Endometrial microvascular endothelial cells (primary cell): ENCODE measurements around the gene SMIM41. TPM values are rescaled to one million over a fixed set of nuclear protein-coding genes. Genes with fewer than 3 reads are reported as not detected.

ENCODE experiments used
- in situ Hi-C: cut with HindIII; loops from 2 replicates; pipeline ENCODE4 v1.10.0; 2017; ENCODE audit warnings: low sequenced_read_pairs, low pct_unique_long_range_greater_than_20kb; ENCODE audit errors: inconsistent ontology term
- total RNA-seq: library from RNA; depleted of rRNA; stranded (reverse); fragments of >200 nt; gene quantifications from one replicate; pipeline ENCODE4 v1.2.3, GENCODE V29; 2015; ENCODE audit errors: inconsistent ontology term

SMIM41 gene
- total RNA-seq, 1 donor from 2014 or later, result not detected

DNA sequence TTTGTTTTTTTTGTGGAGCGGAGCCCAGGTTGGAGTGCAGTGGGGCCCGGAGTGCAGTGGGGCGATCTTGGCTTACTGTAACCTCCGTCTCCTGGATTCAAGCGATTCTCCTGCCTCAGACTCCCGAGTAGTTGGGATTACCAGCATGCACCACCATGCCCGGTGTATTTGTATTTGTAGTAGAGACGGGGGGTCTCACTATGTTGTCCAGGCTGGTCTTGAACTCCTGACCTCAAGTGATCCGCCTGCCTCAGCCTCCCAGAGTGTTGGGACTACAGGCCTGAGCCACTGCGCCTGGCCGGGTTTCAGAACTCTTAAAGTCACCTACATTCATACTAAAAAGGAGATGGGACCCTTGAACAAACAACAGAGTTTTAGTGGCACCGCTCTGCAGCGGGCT lies 59.6 kb downstream of the SMIM41 start:
- in situ Hi-C loops, result no loop called here

DNA sequence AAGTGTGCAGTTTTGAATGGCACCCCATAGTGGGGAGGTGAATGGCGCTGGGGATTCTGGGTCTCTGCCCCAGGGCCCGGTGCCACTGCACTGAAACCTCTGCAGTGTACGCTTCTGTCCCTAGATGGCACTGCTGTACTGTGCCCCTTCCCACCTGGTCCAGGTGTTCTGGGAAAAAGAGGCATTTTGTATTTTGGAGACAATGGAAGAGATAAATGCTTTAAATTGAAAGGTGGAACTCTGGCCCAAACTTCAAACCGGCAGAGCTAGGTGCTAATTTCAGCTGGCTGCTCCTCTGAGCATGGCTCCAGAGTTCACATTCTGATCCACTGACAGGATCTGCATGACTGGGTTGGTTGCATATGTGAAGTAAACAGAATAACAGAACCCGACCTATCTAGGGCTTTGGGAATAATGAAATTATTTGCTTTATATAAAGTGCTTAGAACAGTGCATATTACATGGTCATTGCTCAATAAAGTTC lies 60.1 kb downstream of the SMIM41 start:
- in situ Hi-C loops, result no loop called here

- in situ Hi-C loops, result no loop called here
Observed at GRCh38 chr12:52141306-52141705, 61.8 kb downstream of the SMIM41 start.

GRCh38 chr12:52141875-52142274 lies 62.4 kb downstream of the SMIM41 start:
- in situ Hi-C loops, result no loop called here

GRCh38 chr12:52142431-52142830 lies 62.9 kb downstream of the SMIM41 start:
- in situ Hi-C loops, result no loop called here

- in situ Hi-C loops, result no loop called here
Observed at GRCh38 chr12:52144512-52145227, 65.2 kb downstream of the SMIM41 start.

- in situ Hi-C loops, result no loop called here
Observed at GRCh38 chr12:52145228-52146088, 66.0 kb downstream of the SMIM41 start.

DNA sequence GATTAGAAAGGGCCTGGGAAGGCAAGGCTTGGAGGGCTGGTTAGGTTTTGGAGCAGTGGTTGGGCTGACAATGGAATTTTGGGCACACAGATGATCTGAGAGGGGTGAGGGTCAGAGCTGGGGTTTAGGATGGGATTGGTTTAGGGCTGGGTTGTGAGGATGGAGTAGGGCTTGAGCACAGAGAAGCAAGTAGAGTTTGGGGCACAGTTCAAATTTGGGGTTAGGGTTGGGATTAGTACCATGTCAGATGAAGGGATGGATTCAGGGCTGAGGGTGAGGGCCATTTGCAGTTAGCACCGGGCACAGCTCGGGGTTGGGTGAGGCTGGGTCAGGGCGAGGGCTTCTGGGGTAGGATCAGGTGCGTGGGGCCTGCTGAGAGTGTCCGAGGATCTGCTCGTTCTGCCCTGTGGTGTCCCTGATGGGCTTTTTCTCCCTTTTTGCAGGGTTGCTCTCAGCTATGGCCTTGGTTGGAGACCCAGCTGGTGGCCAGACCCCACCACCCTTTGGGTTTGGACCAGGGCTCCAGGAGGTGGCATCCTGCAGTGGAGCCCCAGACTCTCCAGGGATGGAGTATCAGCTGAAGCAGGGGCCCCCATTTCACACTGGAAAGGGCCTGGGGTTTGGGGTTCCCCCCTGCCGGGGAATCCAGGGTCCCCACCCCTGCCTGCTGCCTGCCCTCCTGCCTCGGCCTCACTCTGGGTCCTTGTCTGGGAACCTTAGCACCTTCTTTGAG lies 66.8 kb downstream of the SMIM41 start:
- in situ Hi-C loops, result no loop called here

GRCh38 chr12:52146822-52147366 lies 67.4 kb downstream of the SMIM41 start:
- in situ Hi-C loops, result no loop called here

DNA sequence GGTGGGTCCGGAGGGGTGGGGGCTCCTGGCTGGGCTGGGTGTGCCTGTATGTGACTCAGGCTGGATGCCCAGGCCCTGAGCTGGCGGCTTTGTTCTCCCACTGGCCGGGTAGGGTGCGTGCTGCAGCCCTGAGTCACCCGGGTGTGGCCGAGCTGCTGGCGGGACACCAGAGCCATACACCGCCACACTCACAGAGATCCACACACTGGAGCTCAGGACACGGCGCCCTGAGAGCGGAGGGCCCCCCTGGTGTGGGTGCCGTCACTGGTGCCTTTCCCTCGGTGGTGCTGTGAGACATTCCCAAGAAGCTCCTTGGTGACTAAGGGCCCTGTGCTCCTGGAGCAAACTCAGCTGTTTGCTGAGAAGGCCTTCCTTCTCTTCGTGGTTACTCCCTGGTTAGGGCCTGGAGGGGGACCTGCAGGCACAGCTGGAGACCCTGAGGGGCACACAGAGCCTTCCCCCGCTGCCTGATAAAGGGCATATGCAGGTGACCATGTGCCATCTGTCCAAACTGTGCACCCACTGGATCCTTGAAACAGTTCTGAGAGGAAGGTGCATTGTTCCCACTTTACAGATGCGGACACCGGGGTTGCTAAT lies 68.0 kb downstream of the SMIM41 start:
- in situ Hi-C loops, result no loop called here

GRCh38 chr12:52147964-52148463 lies 68.5 kb downstream of the SMIM41 start:
- in situ Hi-C loops, result no loop called here

DNA sequence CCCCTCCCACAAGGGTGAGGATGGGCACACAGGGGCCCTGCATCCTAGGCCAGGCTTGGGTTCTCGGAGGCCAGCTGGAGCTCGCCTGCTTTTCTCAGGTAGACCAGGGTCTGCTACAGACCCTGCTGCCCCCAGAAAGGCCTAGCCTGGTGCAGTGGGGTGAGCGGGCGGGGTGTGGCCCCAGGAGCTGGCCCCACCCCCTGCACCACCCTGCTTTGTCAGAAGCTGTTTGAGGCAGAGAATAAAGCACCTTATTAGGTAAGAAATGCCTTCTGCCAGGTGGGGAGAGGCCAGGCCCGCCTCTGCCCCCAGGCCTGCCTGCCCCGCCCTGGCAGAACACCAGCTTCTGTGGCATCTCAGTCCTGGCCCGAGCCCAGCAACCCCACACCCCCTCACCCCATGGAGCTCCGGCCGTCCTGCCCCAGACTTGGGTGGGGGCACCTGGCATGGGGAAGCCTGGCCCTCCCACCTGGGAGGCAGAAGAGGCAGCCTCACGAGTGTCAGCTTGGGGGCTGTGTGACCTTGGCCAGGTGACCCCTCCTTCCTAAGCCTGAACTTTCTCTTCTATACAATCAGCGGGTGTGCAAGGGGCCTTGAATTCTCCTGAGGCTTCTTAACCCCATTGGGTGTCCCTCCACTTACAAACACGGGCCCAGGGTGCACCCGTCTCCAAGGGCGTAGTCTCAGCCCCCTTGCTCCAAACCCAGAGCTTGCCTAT lies 69.1 kb downstream of the SMIM41 start:
- in situ Hi-C loops, result no loop called here

GRCh38 chr12:52149182-52149641 lies 69.7 kb downstream of the SMIM41 start:
- in situ Hi-C loops, result no loop called here

DNA sequence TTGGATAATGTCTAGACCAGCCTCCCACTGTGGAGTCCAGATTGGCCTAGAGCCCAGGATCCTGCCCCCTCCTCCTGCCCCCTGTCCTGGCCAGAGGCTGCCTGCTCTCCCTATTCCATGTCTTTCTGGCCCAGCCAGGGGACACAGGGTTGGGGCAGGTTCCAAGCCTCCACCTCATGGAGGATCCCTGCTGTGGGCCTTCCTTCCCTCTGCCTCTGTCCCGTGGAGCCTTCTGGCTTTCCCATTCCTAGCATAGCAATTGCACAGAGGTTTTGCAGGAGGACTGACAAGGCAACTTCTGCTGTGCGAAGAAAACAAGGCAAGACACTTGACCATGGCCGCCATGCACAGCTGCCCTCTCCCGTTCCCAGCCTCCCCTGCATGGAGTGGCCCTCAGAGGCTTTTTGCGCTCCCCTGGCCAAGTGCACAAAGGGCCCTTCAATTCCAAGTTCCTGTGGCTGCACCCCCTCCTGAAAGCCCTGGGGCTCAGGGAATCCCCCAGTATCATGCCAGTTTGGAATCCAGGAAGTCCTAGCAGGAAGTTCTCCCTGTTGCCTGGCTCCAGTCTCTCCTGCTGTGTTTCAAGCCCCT lies 70.2 kb downstream of the SMIM41 start:
- in situ Hi-C loops, result no loop called here

- in situ Hi-C loops, result no loop called here
Observed at GRCh38 chr12:52151153-52151836, 71.8 kb downstream of the SMIM41 start.

DNA sequence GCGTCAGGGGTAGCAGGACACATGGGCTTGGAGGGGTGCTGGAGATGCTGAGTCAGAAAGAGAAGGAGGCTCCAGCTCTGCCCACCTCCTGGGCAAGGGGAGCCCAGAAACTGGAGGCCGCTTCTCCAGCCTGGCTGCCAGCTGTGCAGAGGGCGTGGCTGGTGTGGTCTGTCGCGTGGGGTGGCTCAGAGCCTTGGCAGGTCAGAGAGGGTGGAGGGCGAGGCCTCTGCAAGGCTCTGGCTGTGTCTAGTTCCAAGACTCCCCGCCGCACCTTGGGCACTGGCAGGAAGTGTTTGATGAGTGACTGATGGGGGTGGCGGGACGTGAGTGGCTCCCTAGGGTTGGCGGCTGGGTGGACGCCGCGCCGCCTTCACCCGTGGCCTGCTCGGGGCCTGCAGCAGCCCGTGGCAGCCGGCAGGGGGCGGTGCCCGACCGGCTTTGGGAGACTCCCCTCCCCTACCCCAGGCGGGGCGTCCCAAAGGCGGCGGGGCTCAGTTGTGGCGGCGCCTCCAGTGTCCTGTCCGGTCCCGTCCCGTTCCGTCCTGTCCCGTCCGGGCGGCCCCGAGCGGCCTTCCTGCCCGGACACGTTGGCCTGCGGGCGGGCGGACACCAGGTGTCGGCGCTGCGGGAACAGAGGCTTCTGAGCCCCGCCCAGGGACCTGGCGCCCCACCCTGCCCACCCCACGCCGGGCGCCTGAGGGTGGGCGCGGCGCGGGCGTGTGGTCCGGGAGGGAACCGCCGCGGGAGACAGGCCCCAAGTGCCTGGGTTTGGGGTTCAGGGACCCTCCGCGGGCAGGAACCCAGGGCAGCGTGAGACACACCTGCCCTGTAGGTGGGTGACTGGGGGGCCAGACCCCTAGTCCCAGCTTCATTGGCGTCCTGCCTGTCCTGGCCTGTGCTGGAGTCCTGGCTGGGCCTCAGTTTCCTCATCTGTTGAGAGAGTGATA lies 72.6 kb downstream of the SMIM41 start:
- in situ Hi-C loops, result no loop called here
